HK-2 (cell line): Measurements from ENCODE around the gene PNLIPRP1.

Experiments
- DNase-seq: peaks from one replicate; pipeline ENCODE4 v3.0.0-alpha.2; 2018; ENCODE audit not compliant: unreplicated experiment

Gene PNLIPRP1

DNA sequence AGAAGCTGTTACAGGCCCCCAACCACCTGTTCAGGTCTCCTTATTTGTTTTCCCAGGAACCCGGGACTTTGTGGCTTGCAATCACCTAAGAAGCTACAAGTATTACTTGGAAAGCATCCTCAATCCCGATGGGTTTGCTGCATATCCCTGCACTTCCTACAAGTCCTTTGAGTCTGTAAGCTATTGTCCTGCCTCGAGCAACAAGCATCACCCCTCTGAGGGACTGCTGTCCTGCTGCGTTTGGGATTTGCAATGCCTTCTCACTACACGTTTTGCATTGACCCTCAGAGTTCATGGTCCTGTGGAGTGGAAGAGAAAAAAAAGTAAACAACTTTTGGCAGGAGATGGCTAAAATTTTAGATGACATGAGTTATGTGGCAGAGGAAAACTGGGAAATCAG is 9.2 kb downstream of the PNLIPRP1 start:
- DNase-seq = no peak

DNA sequence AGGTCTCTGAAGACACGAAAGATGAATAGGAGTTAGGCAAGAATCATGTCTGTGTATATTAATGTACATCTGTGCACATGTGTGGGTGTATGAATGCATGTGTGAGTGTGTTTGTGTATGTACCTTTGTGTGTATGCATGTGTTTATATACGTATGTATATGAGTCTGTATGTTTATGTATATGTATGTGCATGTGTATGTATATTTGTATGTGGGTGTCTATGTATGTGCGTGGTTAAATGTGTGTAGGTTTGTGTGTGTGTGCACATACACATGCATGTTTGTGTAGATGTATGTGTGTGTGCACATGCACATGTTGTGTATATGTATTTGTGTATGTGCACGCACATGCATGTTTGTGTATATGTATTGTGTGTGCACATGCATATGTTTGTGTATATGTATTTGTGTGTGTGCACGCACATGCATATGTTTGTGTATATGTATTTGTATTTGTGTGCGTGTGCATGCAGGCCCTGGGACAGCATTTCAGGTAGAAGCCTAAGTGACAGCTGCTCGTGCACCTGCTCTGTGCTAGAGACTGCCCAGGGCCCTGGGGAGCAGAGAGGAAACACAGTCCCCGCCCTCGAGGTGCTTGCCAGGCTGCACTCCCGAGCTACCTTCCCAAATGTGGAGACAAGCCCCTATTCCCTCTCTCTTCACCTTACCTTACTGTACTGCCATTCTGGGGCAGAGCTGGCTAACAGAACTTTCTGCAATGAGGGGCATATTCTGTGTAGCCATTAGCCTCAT is 12.1 kb downstream of the PNLIPRP1 start:
- no peak for DNase-seq

DNA sequence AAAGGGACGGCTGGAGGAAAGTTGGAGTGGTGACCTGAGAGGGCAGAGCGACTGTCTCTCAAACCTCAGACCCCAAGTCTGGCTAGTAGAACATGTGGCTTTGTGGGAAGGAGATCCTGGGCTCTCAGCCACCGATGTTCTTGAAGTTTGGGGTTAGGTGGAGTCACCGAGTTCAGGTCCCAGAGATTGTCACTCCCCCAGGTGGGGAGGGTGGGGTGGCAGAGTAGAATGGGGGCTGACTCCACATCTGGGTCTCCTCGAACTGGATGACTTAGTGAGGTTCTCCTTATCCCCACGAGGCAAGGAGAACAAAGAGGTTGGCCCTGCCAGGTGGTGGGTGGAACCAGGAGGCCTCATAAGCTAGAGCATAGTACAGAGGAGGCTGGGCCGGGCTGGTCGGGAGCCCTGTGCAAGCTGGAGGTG is 15.3 kb downstream of the PNLIPRP1 start:
- no peak for DNase-seq

DNA sequence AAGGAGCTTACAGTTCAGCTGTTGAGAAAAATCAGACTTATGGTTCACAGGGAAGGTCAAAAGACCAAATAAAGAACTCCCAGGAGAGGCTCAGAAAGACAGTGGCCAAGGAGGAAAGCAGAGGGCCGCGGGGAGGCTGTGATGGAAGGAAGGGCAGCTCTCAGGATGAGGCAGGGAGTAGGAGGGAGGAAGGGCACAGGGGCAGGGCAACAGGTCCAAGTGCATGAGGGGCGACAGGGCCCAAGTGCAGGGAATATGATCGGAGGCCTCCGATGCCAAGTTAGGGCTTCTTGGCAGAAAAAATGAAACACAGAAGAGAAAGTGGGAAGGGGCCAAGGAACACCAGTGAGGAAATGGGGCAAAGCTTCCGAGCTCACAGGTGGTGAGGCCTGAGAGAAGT is 16.6 kb downstream of the PNLIPRP1 start:
- no peak for DNase-seq

DNA sequence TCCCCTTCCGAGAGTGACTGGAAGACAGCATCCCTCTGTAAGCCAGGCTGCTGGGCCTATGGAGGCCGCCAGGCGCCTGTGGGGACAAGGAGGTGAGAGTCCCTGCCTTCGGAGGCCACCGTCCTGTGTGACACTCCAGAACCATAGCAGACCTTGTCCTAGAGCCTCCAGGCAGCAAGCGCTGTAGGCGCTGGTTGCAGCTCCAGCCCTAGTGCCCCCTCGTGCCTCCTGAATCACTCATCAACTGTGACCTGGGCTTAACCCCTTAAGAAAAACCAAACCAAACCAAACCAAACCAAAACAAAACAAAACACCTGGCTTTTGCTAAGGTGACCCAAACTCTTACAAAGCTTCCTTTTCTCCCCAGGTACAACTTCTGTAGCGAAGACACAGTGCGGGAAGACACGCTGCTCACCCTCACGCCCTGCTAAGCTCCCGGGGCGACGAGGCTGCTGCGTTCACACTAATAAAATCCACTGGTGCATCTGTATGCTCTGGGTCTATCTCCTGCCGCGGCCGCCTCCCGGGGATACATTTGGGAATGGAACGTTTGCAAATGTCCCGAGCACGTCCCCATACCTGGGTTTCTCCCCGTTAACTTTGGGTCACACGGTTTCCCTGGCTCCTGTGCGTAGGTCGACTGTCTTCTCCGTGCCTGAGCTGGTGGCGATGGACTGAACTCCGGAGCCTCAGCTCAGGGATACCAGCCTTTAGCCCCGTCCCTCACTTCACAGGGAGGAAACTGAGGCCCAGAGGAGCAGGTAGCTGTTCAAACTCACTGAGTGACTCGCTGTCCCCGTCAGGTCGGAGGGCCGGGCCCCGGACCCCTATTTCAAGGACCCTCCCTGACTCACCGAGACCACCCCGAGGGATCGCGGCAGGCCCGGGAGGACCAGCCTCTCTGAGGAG is 18.2 kb downstream of the PNLIPRP1 start:
- DNase-seq = no peak

DNA sequence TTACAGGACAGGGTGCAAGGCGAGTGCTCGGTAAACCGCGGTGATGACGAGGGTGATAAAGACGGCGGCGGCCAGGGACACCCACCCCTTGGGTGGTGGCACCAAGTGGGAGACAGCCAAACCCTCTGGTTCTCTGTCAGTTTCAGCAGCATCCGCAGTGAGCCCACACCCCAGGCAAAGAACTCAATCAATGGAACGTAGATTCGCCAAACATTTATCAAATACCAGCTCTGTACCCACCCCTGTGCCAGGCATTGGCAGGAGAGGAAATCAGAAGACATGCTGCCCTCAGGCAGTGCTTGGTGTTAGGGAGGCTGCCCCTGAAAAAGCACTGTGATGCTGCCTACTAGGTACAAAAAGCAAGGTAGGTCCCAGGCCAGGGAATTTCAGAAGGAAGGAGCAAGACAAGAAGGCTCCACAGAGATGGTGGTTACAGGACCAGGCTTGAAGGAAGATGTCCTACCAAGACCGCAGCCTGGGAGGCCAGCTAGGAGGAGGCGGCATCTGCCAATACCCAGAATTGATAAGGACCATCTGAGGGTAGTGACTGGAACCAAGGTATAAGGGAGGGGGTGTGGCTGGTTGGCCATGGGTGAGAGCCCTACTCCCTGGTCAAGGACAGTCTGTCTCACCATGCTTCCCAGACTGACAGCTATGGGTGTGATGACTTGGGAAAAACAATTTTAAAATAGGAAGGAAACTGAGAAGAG is 19.8 kb downstream of the PNLIPRP1 start:
- no peak for DNase-seq

DNA sequence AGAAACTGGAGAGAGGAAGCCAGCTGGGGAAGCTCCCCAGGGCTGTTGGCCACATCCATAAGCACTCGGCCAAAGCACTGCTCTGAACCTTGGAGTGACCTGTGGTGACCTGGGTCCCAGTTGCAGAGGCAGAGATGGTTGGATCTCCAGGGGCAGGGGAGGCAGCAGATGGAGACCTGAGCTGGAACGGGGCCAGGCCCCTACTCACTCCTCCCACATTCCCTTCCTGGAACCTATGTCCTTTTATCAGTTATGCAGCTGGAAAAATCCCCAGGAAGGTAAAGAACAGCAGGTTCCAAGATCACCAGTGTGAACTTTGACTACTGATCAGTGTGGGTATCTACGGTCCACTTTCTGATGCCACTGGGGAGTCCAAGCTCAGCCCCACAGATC is 20.4 kb downstream of the PNLIPRP1 start:
- no peak for DNase-seq

DNA sequence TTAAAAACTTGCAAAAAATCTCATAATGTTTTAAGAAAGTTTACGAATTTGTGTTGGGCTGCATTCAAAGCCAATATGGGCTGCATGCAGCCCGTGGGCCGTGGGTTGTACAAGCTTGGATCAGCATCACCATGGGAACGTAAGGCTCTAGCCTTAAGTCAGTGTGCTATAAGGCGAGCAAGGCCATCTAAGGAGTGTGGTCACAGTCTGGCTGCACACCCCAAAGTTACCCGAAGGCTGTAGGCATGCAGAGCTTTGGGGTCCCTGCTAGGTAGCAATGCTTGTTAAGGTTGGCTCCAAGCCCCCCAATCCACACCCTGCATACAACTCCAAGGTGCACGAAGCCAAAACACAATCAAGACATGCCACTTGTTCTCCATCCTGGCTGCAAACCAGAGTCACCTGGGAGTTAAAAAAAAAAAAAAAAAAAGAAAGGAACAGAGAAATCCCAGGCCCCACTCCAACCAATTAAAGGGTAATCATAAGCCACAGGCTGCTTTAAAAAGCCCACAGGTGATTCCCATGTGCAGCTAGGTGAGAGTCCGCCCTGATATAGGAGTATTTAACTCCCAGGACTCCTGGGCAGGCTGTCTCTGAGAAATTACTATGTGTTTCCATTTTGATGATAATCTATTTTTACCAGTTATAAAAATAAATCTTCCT is 21.5 kb downstream of the PNLIPRP1 start:
- DNase-seq = no peak

DNA sequence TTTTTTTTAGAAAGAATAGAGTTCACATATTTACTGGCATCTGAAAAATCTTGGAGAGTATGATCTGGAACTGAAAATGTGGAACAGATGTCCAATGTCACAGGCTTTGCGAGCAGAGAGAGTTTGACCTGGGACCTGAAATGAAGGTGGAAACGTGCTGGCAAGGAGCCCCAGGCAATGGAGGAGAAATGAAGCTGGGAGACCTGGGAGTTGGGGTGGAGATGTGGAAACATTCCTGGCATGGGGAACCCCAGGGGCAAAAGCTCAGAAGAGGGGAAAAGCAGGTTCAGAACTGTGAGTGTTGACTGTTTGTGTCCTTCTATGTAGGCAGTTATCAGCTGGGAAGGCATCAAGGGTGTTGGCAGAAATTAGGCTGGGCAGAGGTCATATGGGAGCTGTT is 22.7 kb downstream of the PNLIPRP1 start:
- DNase-seq = no peak

DNA sequence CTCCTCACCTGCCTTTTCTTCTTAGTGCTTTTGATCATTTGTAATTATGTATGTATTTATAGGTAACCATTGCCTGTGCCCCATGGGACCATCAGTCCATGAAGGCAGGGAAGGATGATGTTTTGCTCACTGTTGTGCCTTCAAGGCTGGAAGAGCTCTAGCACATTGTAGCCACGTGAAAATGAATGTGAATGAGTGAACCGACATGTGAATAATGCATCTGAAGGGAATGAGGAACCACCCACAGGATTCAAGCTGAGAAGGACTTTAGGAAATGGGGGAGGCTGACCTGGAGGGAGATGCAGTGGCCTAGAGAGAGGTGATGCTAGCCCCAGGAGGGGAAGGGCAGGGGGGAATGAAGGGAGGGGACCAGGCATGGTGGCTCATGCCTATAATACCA is 24.0 kb downstream of the PNLIPRP1 start:
- DNase-seq = no peak

DNA sequence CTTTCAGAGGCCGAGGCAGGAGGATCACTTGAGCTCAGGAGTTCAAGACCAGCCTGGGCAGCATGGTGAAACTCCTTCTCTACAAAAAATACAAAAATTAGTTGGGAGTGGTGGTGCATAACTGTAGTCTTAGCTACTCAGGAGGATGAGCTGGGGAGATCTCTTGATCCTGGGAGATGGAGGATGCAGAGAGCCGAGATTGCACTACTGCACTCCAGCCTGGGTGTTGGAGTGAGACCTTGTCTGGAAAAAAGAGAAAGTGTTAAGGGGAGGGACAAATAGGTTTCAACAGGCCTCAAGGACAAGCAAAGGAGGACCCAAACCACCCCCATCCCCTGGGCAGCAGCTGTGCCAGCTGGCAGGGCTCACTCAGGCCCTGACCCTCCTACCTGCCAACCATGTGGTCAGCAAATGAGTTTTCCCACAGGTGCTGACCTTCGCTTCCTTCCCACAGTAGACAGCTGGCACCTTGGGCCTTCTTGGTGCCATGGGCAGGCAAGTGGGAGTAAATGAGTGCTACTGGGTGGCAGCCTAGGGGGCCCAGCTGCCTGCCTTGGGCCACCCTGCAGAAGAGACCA is 24.5 kb downstream of the PNLIPRP1 start:
- no peak for DNase-seq

DNA sequence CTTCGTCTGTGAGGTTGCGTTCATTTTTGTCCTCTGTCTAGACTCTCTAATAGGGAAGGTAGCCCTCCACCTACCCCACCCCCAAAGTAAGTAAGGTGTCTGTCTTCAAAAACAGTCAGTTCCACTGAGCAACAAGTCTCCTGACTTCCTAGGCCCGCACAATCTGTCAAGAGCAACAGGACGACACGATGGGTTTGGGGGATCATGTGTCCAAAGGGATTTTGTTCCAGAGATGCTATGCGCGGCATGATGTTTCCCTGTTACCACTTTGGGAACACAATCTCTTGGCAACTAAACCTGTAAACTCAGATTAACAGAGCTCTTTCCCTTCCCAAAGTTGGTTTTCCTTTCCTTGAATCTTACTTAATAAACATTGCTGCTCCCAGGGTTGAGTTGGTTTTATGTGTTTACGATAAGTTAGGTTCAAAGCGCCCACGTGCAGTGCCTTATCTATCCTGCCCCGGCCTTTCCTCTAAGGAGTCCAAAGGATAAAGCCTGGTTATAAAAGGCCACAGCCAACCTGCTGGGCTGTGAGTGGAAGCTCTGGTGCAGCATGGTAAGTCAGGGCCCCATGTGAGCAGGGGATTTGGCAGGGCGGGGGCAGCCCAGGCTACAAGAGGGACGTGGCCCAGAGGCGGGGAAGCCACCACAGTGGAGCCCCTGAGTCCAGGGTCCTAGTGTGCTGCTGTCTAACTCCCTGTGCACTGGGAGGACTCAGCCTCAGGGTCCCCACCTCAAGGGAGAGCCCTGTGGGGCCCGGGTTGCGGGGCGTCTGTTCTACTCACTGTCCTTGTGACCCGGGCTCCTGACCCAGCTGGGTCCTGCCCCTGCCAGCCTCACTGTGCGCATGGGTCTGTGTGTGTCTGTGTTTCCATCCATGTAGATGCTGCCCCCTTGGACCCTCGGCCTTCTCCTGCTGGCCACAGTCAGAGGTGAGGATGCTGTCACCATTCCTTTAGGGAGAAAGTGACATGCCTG is 30.0 kb downstream of the PNLIPRP1 start, which contains the start of gene PNLIPRP2:
Gene PNLIPRP2, plus strand, starts transcription at position 531 of the 978 bp plus-strand sequence.
- no peak for DNase-seq

DNA sequence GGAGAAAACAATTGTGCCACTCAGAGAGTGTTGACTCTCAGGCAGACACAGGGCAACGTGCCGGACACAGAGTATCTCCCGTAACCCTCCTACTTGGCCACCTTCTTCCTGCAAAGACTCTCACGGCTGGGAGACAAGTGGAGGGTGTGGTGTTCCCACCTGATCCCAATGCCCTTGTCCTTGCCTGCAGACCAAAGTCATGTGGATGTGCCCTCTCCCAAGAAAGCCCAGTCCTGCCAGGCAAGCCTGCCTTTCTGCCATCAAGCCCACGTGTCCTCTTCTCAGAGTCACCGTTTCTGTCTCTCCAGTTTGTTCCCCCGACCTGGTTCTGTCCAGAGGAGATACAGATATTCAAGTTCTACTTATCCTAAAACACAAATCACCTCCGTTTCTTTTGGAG is 30.7 kb downstream of the PNLIPRP1 start:
- DNase-seq = no peak

DNA sequence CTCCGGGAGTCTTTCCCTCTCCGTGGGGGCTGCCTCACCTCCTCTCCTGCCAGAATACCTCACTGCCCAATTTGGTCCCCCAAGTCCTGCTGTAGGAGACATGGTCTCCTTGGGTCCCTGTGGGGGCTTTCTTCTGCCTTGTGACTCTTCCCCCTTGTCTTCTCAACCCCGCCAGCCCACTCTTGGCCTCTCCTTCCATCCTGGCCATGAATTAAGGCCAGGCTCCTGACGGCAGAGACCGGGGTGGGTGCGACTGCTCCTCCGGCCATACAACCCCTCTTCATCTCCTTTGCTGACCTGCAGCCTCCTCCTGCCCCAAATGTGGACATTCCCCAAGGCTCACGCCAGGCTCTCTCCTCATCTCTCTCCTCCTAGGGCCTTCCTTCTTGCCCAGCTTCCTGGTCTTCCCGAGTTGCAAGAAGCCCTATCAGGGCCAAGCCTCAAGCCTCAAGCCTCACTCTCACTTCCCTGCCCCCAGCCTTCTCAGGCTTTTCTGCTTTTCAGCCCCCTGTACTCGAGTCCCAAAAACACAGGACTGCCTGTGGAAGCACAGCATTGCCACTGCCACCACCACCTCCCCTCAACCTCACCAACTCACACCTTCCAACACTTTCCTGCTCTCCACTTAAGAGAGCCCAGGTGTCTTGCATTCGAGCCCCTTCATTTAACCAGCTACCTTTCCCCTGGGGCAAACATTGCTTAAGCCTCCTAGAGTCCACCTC is 31.3 kb downstream of the PNLIPRP1 start:
- DNase-seq = no peak

DNA sequence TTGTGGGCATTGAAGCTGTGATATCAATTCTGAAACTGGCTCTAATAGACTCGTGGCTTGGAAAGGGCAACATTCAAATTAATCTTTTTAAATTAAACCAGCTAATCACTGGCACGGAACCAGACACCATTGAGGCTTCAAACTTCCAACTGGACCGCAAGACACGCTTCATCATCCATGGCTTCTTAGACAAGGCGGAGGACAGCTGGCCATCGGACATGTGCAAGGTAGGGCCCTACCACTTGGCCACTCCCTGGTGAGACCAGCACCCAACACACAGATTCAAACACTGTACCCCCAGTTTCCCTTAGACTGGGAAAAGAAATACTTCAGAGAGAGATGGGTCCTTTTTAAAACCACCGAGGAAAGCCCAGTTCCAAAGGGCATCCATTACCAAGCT is 35.1 kb downstream of the PNLIPRP1 start:
- DNase-seq = no peak

DNA sequence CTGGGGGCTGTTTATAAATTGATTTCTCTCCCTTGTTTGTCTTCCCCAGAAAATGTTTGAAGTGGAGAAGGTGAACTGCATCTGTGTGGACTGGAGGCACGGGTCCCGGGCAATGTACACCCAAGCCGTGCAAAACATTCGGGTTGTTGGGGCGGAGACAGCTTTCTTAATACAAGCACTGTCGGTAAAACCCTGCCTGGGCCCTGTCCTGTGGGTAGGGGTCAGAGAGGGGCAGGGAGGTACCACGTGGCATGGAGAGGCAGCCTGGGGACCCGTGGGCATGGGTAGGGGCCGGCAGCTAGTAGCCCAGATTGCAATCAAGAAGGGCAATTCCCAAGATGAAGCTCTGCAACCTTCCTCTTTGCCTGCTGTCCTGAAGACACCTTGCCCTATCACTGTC is 36.1 kb downstream of the PNLIPRP1 start:
- no peak for DNase-seq

DNA sequence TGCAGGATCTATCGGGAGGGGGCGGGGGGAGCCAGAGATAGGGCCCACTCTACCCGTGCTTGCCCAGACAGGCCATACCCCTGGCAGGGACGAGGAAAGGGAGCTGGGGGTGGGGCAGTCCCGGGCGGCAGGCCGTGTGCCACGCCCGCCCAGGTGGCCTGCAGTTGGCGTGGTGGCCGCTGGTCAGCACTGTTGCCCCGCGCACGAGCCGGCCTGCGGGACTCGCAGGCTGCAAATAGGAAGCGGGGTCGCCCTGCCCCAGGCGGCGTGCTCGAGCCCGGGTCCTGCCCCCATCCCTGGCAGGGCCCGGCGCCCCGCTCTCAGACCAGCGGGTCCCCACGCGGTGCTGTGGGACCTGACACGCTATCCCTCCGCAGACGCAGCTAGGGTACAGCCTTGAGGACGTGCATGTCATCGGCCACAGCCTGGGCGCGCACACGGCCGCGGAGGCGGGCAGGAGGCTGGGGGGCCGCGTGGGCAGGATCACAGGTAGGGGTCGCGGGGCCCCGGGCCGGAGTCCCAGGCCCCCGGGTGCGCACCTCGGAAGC is 36.7 kb downstream of the PNLIPRP1 start:
- DNase-seq = peak; percentile 41

DNA sequence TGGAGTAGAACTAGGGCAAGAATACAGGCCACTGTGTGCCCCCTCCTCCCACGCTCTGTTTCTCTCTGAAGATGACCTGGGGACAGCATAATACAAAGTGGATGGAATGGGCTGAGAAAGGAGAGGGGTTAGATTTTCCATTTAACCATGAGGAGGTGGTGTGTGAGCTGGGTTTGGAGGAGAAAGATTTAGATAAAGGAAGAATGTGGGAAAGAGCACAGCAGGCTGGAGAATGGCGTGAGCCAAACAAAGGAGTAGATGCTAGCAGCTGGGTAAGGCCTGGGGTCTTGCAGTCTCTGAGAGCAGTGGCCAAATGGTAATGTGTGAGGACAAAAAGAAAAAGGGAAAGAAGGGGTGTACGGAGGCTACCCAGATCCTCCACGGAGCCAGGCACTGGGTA is 38.6 kb downstream of the PNLIPRP1 start:
- no peak for DNase-seq

DNA sequence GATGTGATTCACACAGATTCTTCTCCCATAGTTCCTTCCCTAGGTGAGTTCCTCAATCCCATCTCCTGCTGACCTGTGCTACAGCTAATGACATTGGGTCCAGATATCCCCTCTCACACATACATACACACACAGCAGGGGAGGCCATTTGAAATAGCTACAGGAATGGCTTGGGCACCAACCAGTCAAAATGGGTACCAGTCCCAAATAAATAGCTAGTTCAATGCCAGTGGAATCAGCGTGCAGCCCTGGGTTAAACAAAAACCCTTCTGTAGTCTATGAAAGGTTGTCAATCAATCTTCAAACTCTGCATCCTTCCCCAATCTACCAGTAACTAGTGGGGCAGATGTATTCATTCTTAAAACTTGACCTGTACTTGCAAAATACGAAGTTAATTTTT is 39.3 kb downstream of the PNLIPRP1 start:
- DNase-seq = no peak
